Trophoblast cell (in vitro differentiated cells and primary cell): ENCODE measurements around the gene BARHL1.

Experiments used
- DNase-seq, 2 donors: peaks; one replicate each; pipeline ENCODE4 v3.0.0-alpha.2; 2016
- H2AFZ ChIP-seq: 2 replicates; pipeline ENCODE4 v1.6.1; 2013; ENCODE audit warnings: low read length, moderate library complexity, mild to moderate bottlenecking; ENCODE audit not compliant: insufficient read depth, poor library complexity
- H2AK5ac ChIP-seq: 2 replicates; pipeline ENCODE4 v1.6.1; 2013; ENCODE audit warnings: mild to moderate bottlenecking, low read length
- H2BK120ac ChIP-seq: 2 replicates; pipeline ENCODE4 v1.6.1; 2013; ENCODE audit warnings: low read length, mild to moderate bottlenecking, moderate library complexity; ENCODE audit not compliant: insufficient read depth, poor library complexity
- H2BK12ac ChIP-seq: 2 replicates; pipeline ENCODE4 v1.6.1; 2013; ENCODE audit warnings: mild to moderate bottlenecking, low read length, moderate library complexity
- H2BK5ac ChIP-seq: 2 replicates; pipeline ENCODE4 v1.6.1; 2013; ENCODE audit warnings: low read length, low read depth, moderate library complexity, mild to moderate bottlenecking; ENCODE audit not compliant: poor library complexity
- H3K14ac ChIP-seq: 2 replicates; pipeline ENCODE4 v1.6.1; 2013; ENCODE audit warnings: mild to moderate bottlenecking, low read length
- H3K18ac ChIP-seq: 2 replicates; pipeline ENCODE4 v1.6.1; 2013; ENCODE audit warnings: mild to moderate bottlenecking, low read length
- H3K23ac ChIP-seq: 2 replicates; pipeline ENCODE4 v1.6.1; 2013; ENCODE audit warnings: low read length
- H3K27ac ChIP-seq: 2 replicates; pipeline ENCODE4 v1.5.1; 2013; ENCODE audit warnings: low read depth, mild to moderate bottlenecking, inconsistent platforms, low read length, moderate library complexity
- H3K27me3 ChIP-seq: 2 replicates; pipeline ENCODE4 v1.6.1; 2013; ENCODE audit warnings: inconsistent platforms, mild to moderate bottlenecking, low read length, moderate library complexity; ENCODE audit not compliant: insufficient read depth
- H3K36me3 ChIP-seq, 2 experiments: 1 replicate in 1 of 2; 2 replicates in 1 of 2; pipeline ENCODE4 v1.6.1; 2013; ENCODE audit warnings: low read length in 2 of 2, mild to moderate bottlenecking in 2 of 2, moderate library complexity in 1 of 2; ENCODE audit not compliant: insufficient read depth in 2 of 2, control insufficient read depth in 1 of 2
- H3K4ac ChIP-seq: 2 replicates; pipeline ENCODE4 v1.6.1; 2013; ENCODE audit warnings: low read depth, mild to moderate bottlenecking, low read length, moderate library complexity
- H3K4me1 ChIP-seq, 2 experiments: 1 replicate in 1 of 2; 2 replicates in 1 of 2; pipeline ENCODE4 v1.6.1; 2013; ENCODE audit warnings: low read length in 2 of 2, mild to moderate bottlenecking in 2 of 2, moderate library complexity in 1 of 2; ENCODE audit not compliant: insufficient read depth in 2 of 2, control insufficient read depth in 1 of 2
- H3K4me2 ChIP-seq: 2 replicates; pipeline ENCODE4 v1.6.1; 2013; ENCODE audit warnings: inconsistent platforms, mild to moderate bottlenecking, low read length, moderate library complexity
- H3K4me3 ChIP-seq: 2 replicates; pipeline ENCODE4 v1.5.1; 2013; ENCODE audit warnings: mild to moderate bottlenecking, low read depth, low read length, inconsistent platforms
- H3K79me1 ChIP-seq: one replicate; pipeline ENCODE4 v1.6.1; 2013; ENCODE audit warnings: low read length
- H3K79me2 ChIP-seq: 2 replicates; pipeline ENCODE4 v1.6.1; 2013; ENCODE audit warnings: low read length, mild to moderate bottlenecking; ENCODE audit not compliant: control insufficient read depth, insufficient read depth, poor library complexity
- H3K9ac ChIP-seq: 2 replicates; pipeline ENCODE4 v1.6.1; 2013; ENCODE audit warnings: mild to moderate bottlenecking, low read length
- H3K9me3 ChIP-seq: 2 replicates; pipeline ENCODE4 v1.6.1; 2013; ENCODE audit warnings: low read depth, mild to moderate bottlenecking, control low read depth, inconsistent platforms, low read length; ENCODE audit not compliant: insufficient read depth
- H4K12ac ChIP-seq: 2 replicates; pipeline ENCODE4 v1.6.1; 2013; ENCODE audit warnings: low read depth, mild to moderate bottlenecking, low read length, moderate library complexity
- H4K8ac ChIP-seq: 2 replicates; pipeline ENCODE4 v1.6.1; 2013; ENCODE audit warnings: low read depth, mild to moderate bottlenecking, low read length, moderate library complexity
- H4K91ac ChIP-seq: one replicate; pipeline ENCODE4 v1.6.1; 2013; ENCODE audit warnings: low read depth, mild to moderate bottlenecking, low read length, moderate library complexity
- WGBS: extraction: QIAGEN DNeasy Blood & Tissue Kit; methylation state at CpG from one replicate; pipeline ENCODE4 v1.1.7; 2013; ENCODE audit warnings: missing lambda C conversion rate; ENCODE audit not compliant: insufficient read length, insufficient coverage; ENCODE audit errors: extremely low coverage; 5-methylcytosine and 5-hydroxymethylcytosine counted together

BARHL1 gene

DNA sequence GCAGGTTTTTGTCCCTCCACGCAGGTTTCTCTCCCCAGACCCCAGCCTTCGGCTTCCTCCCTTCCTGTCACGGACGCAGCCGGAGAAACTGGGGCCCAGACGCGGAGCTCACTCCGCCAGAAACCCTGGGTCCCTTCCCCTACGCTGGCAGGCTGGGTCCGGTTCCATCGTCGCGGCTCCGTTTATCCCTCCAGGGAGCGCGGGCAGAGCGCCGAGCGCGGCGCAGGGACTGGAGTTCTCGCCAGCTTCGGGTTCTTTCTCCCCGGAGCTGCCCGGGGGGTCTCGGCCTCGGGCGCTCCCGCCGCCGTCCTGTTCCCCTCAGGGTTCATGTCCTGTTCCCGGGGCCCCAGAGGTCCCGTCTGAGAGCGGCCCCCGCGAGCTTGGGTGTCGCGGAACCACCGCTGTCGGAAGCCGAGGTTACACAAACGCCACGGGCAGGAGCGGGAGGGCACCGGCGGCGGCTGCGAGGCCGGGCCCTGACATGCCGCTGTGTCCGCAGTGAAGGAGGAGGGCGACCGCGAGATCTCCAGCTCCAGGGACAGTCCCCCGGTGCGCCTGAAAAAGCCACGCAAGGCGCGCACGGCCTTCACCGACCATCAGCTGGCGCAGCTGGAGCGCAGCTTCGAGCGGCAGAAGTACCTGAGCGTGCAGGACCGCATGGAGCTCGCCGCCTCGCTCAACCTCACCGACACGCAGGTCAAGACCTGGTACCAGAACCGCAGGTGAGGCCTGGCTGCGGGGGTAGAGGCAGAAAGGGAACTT is 4.6 kb downstream of the BARHL1 start:
- Histone ChIP-seq H3K27me3 (peaks cover 92% of the 10 kb centered on the region), H3K9me3 (peaks cover 3% of the 10 kb centered on the region), H2BK12ac (no peak overlapping the region), H3K4ac (no peak overlapping the region), H3K79me1 (no peaks in the 10 kb centered on the region), H3K27ac (no peak overlapping the region), H4K12ac (no peak overlapping the region), H3K79me2 (no peaks in the 10 kb centered on the region), H3K4me1 (no peaks in the 10 kb centered on the region), H3K4me3 (no peak overlapping the region), H3K14ac (no peak overlapping the region), H3K36me3 (no peaks in the 10 kb centered on the region), H2BK5ac (no peak overlapping the region), H4K91ac (no peak overlapping the region), H3K9ac (no peak overlapping the region), H2AK5ac (no peak overlapping the region), H3K4me2 (no peak overlapping the region), H3K18ac (no peak overlapping the region), H3K23ac (no peak overlapping the region), H2AFZ (no peak overlapping the region), H2BK120ac (no peak overlapping the region), H4K8ac (no peak overlapping the region)
- no CpG with 5 or more reads among the region's 74 CpGs for WGBS
- DNase-seq = no peak

GRCh38 chr9:132587592-132587955 is 5.2 kb downstream of the BARHL1 start:
- H4K8ac ChIP-seq = no peak overlapping the region
- H3K79me1 ChIP-seq = no peaks in the 10 kb centered on the region
- no peak overlapping the region for H3K4ac ChIP-seq
- H2AK5ac ChIP-seq = no peak overlapping the region
- H3K27ac ChIP-seq = no peak overlapping the region
- no peaks in the 10 kb centered on the region for H3K4me1 ChIP-seq
- H4K91ac ChIP-seq = no peak overlapping the region
- H3K23ac ChIP-seq = no peak overlapping the region
- no peak overlapping the region for H3K18ac ChIP-seq
- H3K14ac ChIP-seq = no peak overlapping the region
- H3K9ac ChIP-seq = no peak overlapping the region
- no peak overlapping the region for H2BK12ac ChIP-seq
- no peak for DNase-seq
- no peak overlapping the region for H2AFZ ChIP-seq
- no CpG with 5 or more reads among the region's 6 CpGs for WGBS
- no peak overlapping the region for H3K4me3 ChIP-seq
- no peak overlapping the region for H3K4me2 ChIP-seq
- no peak overlapping the region for H4K12ac ChIP-seq
- H3K9me3 ChIP-seq = peaks cover 3% of the 10 kb centered on the region
- no peak overlapping the region for H2BK5ac ChIP-seq
- peaks cover 94% of the 10 kb centered on the region for H3K27me3 ChIP-seq
- no peaks in the 10 kb centered on the region for H3K79me2 ChIP-seq
- no peaks in the 10 kb centered on the region for H3K36me3 ChIP-seq
- H2BK120ac ChIP-seq = no peak overlapping the region

DNA sequence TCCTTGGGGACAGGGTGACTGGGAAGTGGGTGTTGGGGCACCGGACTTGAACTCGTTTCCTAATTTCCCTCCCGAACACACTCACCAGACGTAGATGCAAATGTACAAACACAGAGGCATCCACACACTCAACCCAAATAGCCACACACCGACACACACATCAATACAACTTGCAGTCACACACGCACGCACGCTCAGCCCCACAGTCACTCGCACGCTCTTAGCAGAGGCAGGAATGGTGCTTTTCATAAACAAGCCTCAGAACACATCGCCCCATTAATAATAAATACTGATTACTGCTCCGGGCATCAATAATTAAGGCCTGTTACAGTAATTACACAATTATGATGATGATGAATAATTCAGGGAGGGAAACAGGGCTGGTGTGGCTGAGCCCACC is 5.7 kb downstream of the BARHL1 start:
- no CpG with 5 or more reads among the region's 12 CpGs for WGBS

DNA sequence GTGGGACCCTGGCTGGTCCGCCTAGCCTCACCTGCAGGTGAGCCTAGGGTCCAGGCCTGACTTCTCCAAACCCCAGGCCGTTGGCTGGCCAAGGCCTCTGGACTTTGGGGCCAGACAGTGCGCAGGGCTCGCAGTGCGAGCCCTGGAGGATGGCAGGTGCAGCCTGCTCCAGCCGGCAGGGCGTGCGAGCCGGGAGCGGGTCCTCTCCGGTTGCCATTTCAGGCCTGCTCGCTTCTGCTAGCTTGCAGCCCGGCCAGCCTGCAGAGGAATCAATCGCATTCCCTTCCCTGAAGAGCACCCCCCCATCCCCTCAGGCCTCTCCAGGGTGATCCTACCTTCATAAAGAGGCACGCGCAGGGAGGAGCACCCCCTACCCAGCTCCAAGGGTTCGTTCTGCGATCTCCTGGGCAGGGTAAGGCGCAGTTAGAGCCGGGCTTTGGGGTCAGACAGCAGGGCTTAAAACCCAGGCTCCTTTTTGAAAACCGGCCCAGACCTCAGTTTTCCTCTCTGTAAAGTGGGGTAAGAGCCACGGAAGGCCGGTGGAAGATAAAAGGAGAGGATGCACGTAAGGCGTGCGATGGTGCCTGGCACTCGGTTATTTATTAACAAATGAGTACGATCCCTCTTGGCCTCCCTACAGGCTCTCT is 6.2 kb downstream of the BARHL1 start:
- no peak overlapping the region for H4K91ac ChIP-seq
- H3K23ac ChIP-seq = no peak overlapping the region
- H4K8ac ChIP-seq = no peak overlapping the region
- no peak overlapping the region for H3K4ac ChIP-seq
- H3K27me3 ChIP-seq = peaks cover 84% of the 10 kb centered on the region
- no peak overlapping the region for H3K4me3 ChIP-seq
- H2BK12ac ChIP-seq = no peak overlapping the region
- H3K9ac ChIP-seq = no peak overlapping the region
- H3K79me1 ChIP-seq = no peaks in the 10 kb centered on the region
- no CpG with 5 or more reads among the region's 28 CpGs for WGBS
- H2BK120ac ChIP-seq = no peak overlapping the region
- DNase-seq = peak in 1 of 2 donors; percentile 2
- no peak overlapping the region for H3K4me2 ChIP-seq
- no peak overlapping the region for H4K12ac ChIP-seq
- peaks cover 2% of the 10 kb centered on the region in 2 experiments for H3K36me3 ChIP-seq
- no peak overlapping the region for H2AK5ac ChIP-seq
- no peak overlapping the region for H2AFZ ChIP-seq
- no peaks in the 10 kb centered on the region for H3K79me2 ChIP-seq
- H3K4me1 ChIP-seq = no peaks in the 10 kb centered on the region
- H3K9me3 ChIP-seq = peaks cover 3% of the 10 kb centered on the region
- H2BK5ac ChIP-seq = no peak overlapping the region
- H3K18ac ChIP-seq = no peak overlapping the region
- no peak overlapping the region for H3K14ac ChIP-seq
- H3K27ac ChIP-seq = no peak overlapping the region

More for the DNA sequence above, 5.7 kb downstream of the BARHL1 start:
- DNase-seq = no peak
- Histone ChIP-seq H4K8ac (no peak overlapping the region), H3K36me3 (no peaks in the 10 kb centered on the region), H3K27ac (no peak overlapping the region), H2BK5ac (no peak overlapping the region), H3K4me1 (no peaks in the 10 kb centered on the region), H3K4ac (no peak overlapping the region), H2AFZ (no peak overlapping the region), H4K91ac (no peak overlapping the region), H3K9me3 (peaks cover 3% of the 10 kb centered on the region), H3K4me3 (no peak overlapping the region), H3K18ac (no peak overlapping the region), H2AK5ac (no peak overlapping the region), H3K9ac (no peak overlapping the region), H4K12ac (no peak overlapping the region), H3K79me1 (no peaks in the 10 kb centered on the region), H2BK12ac (no peak overlapping the region), H3K4me2 (no peak overlapping the region), H3K27me3 (peaks cover 90% of the 10 kb centered on the region), H2BK120ac (no peak overlapping the region), H3K79me2 (no peaks in the 10 kb centered on the region), H3K23ac (no peak overlapping the region), H3K14ac (no peak overlapping the region)
